Fibroblast of mammary gland (primary cell): ENCODE measurements around the gene TAB2.

Experiments
- DNase-seq: peaks from one replicate; pipeline ENCODE4 v3.0.0-alpha.2; 2010; ENCODE audit warnings: low read depth
- H3K4me3 ChIP-seq: 2 replicates; pipeline ENCODE4 v1.5.1; 2011; ENCODE audit warnings: low read depth, mild to moderate bottlenecking, low read length, moderate library complexity; ENCODE audit not compliant: control insufficient read depth
- CTCF ChIP-seq: conservative IDR thresholded peaks from 2 replicates; pipeline ENCODE4 v1.5.1; 2011; ENCODE audit warnings: low read depth, low read length, inconsistent platforms; ENCODE audit not compliant: control insufficient read depth, insufficient read depth

The TAB2 gene

GRCh38 chr6:149425224-149425623 lies 107.7 kb downstream of the TAB2 start:
- no peak overlapping the region for H3K4me3 ChIP-seq
- TF ChIP-seq CTCF, result no peak
- no peak for DNase-seq

- no peak overlapping the region for H3K4me3 ChIP-seq
- no peak for DNase-seq
- TF ChIP-seq CTCF, result no peak
These were observed 108.2 kb downstream of the TAB2 start for GRCh38 chr6:149425754-149426153.

- DNase-seq, result no peak
- no peak for TF ChIP-seq CTCF
- H3K4me3 ChIP-seq, result no peak overlapping the region
These were observed 111.1 kb downstream of the TAB2 start for GRCh38 chr6:149428606-149429005.

- no peak overlapping the region for H3K4me3 ChIP-seq
- TF ChIP-seq CTCF, result no peak
- no peak for DNase-seq
These were observed 112.2 kb downstream of the TAB2 start for GRCh38 chr6:149429427-149430360.

- TF ChIP-seq CTCF, result peak; percentile 89
- DNase-seq, result peak; percentile 81
- H3K4me3 ChIP-seq, result no peak overlapping the region
These were observed 114.6 kb downstream of the TAB2 start for GRCh38 chr6:149431905-149432775.

- no peak overlapping the region for H3K4me3 ChIP-seq
- TF ChIP-seq CTCF, result no peak
- no peak for DNase-seq
These were observed 115.9 kb downstream of the TAB2 start for GRCh38 chr6:149433405-149433804.
